ENCODE results near the gene ITM2B. TPM values are rescaled to one million over a fixed set of nuclear protein-coding genes. Genes with fewer than 3 reads are reported as not detected.

ITM2B gene
- total and polyA plus RNA-seq, 4 donors, result 469 to 753 (median 593) TPM

DNA sequence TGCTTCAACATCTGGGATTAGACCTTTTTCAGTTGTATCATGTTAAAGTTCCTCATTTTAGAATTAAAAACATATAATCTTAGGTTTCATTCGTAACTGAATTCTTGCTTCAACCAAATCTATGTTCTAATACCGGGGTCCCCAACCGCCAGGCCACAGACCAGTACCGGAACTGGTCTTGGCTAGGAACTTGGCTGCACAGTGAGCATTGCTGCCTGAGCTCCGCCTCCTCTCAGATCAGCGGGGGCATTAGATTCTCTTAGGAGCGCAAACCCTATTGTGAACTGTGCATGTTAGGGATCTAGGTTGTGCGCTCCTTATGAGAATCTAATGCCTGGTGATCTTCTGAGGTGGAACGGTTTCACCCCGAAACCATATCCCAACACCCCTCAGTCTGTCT lies 19.2 kb downstream of the ITM2B start:
- Histone ChIP-seq H3K9me3 (ENCODE audit: control insufficient read depth, insufficient read depth, low read length) (no peaks in the 10 kb centered on the region), H3K27ac (ENCODE audit: low read depth, low read length) (no peak overlapping the region), H3K36me3 (ENCODE audit: control insufficient read depth, insufficient read depth, low read length) (peaks cover 8% of the 10 kb centered on the region), H3K27me3 (ENCODE audit: control insufficient read depth, insufficient read depth, low read length) (no peaks in the 10 kb centered on the region), H3K4me3 (ENCODE audit: low read depth, low read length) (no peak overlapping the region), H3K4me1 (ENCODE audit: control insufficient read depth, insufficient read depth, low read length) (no peaks in the 10 kb centered on the region)
- 100% methylated on average over 4 of the region's 10 CpGs for WGBS (ENCODE audit: insufficient coverage)
- no peak for DNase-seq (ENCODE audit: low read depth in 4 of 6, low spot score in 6 of 6)

DNA sequence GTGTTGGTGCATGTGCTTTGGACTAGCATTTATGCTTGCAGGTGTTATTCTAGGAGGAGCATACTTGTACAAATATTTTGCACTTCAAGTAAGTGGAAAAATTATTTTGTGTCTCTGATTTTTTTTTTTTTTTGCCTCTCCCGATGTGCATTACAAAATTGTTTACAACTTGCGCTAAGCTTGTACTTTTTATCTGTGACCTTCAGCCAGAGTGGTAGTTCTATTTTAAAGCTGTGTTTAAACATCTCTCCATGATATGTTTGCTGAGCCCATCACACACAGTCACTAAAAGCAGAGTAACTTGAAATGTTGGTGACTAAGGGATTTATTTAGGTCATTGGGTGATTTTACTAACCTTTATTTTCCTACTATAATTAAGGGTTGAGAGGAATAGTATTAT lies 20.8 kb downstream of the ITM2B start:
- H3K27ac ChIP-seq (ENCODE audit: low read depth, low read length), result no peak overlapping the region
- H3K36me3 ChIP-seq (ENCODE audit: control insufficient read depth, insufficient read depth, low read length), result peaks cover 8% of the 10 kb centered on the region
- DNase-seq (ENCODE audit: low read depth in 4 of 6, low spot score in 6 of 6), result no peak
- H3K4me3 ChIP-seq (ENCODE audit: low read depth, low read length), result no peak overlapping the region
- no peaks in the 10 kb centered on the region for H3K27me3 ChIP-seq (ENCODE audit: control insufficient read depth, insufficient read depth, low read length)
- no peaks in the 10 kb centered on the region for H3K9me3 ChIP-seq (ENCODE audit: control insufficient read depth, insufficient read depth, low read length)
- no peaks in the 10 kb centered on the region for H3K4me1 ChIP-seq (ENCODE audit: control insufficient read depth, insufficient read depth, low read length)
- no CpG with 5 or more reads among the region's 2 CpGs for WGBS (ENCODE audit: insufficient coverage)

DNA sequence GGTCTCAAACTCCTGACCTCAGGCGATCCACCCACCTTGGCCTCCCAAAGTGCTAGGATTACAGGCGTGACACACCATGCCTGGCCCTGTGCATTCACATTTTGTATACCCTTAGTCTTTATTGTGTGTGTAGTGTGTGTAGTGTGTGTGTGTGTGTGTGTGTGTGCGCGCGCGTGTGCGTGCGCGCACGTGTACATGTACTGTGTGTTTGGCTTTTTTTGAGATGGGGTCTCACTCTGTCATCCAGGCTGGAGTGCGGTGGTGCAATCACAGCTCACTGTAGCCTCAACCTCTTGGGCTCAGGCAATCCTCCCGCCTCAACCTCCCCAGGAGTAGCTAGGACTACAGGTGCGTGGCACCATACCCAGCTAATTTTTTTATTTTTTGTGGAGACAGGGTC lies 22.1 kb downstream of the ITM2B start:
- Histone ChIP-seq H3K27ac (ENCODE audit: low read depth, low read length) (no peak overlapping the region), H3K27me3 (ENCODE audit: control insufficient read depth, insufficient read depth, low read length) (no peaks in the 10 kb centered on the region), H3K36me3 (ENCODE audit: control insufficient read depth, insufficient read depth, low read length) (peaks cover 8% of the 10 kb centered on the region), H3K4me3 (ENCODE audit: low read depth, low read length) (no peak overlapping the region), H3K9me3 (ENCODE audit: control insufficient read depth, insufficient read depth, low read length) (no peaks in the 10 kb centered on the region), H3K4me1 (ENCODE audit: control insufficient read depth, insufficient read depth, low read length) (no peaks in the 10 kb centered on the region)
- WGBS (ENCODE audit: insufficient coverage), result 100% methylated on average over 1 of the region's 13 CpGs
- DNase-seq (ENCODE audit: low read depth in 4 of 6, low spot score in 6 of 6), result no peak

DNA sequence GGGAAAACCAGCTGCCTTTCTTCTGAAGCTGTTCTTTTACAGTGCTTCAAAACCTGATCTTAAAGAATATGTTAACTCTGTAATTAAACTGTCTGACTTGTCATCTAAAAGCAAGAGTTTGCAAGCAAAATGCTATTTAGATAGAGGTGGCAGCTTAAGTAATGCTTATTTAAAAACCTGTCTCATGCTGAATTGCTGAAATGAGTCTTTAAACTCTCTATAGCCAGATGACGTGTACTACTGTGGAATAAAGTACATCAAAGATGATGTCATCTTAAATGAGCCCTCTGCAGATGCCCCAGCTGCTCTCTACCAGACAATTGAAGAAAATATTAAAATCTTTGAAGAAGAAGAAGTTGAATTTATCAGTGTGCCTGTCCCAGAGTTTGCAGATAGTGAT lies 22.9 kb downstream of the ITM2B start:
- no peak for DNase-seq (ENCODE audit: low read depth in 4 of 6, low spot score in 6 of 6)
- no peaks in the 10 kb centered on the region for H3K27me3 ChIP-seq (ENCODE audit: control insufficient read depth, insufficient read depth, low read length)
- H3K27ac ChIP-seq (ENCODE audit: low read depth, low read length), result no peak overlapping the region
- no peaks in the 10 kb centered on the region for H3K9me3 ChIP-seq (ENCODE audit: control insufficient read depth, insufficient read depth, low read length)
- peaks cover 8% of the 10 kb centered on the region for H3K36me3 ChIP-seq (ENCODE audit: control insufficient read depth, insufficient read depth, low read length)
- no peak overlapping the region for H3K4me3 ChIP-seq (ENCODE audit: low read depth, low read length)
- no peaks in the 10 kb centered on the region for H3K4me1 ChIP-seq (ENCODE audit: control insufficient read depth, insufficient read depth, low read length)
- no CpG with 5 or more reads among the region's 1 CpG for WGBS (ENCODE audit: insufficient coverage)

DNA sequence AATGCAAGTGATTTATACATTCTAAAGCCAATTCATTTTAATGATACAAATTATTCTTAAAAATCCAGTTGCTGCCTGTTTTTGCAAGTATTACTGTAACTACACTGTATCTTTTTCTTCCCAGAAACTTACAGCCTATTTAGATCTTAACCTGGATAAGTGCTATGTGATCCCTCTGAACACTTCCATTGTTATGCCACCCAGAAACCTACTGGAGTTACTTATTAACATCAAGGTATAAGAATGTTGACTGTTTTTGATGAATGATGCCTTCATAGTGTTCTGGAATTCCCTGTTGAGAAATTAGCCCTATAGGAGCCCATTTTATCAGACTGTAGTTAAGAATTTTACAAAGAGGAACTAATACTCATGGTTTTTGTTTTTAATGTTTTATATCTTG lies 25.0 kb downstream of the ITM2B start:
- H3K27me3 ChIP-seq (ENCODE audit: control insufficient read depth, insufficient read depth, low read length), result no peaks in the 10 kb centered on the region
- no peaks in the 10 kb centered on the region for H3K9me3 ChIP-seq (ENCODE audit: control insufficient read depth, insufficient read depth, low read length)
- H3K36me3 ChIP-seq (ENCODE audit: control insufficient read depth, insufficient read depth, low read length), result peaks cover 8% of the 10 kb centered on the region
- DNase-seq (ENCODE audit: low read depth in 4 of 6, low spot score in 6 of 6), result no peak
- no peak overlapping the region for H3K4me3 ChIP-seq (ENCODE audit: low read depth, low read length)
- H3K4me1 ChIP-seq (ENCODE audit: control insufficient read depth, insufficient read depth, low read length), result no peaks in the 10 kb centered on the region
- no peak overlapping the region for H3K27ac ChIP-seq (ENCODE audit: low read depth, low read length)

DNA sequence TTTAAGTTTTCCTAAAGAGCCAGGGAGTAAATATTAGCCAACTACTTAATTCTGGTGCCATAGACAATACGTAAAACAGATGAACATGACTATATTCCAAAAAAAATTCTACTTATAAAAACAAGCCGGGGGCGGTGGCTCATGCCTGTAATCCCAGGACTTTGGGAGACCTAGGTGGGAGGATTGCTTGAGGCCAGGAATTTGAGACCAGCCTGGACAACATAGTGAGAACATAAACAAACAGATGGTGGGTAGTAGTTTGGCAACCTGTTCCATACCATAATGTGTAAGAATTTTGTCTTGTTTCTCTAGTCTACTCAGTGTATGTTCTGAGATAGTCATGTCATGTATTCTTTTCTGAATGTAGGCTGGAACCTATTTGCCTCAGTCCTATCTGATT lies 25.4 kb downstream of the ITM2B start:
- no peak for DNase-seq (ENCODE audit: low read depth in 4 of 6, low spot score in 6 of 6)
- WGBS (ENCODE audit: insufficient coverage), result no CpG with 5 or more reads among the region's 3 CpGs
- H3K27ac ChIP-seq (ENCODE audit: low read depth, low read length), result no peak overlapping the region
- H3K4me1 ChIP-seq (ENCODE audit: control insufficient read depth, insufficient read depth, low read length), result no peaks in the 10 kb centered on the region
- no peaks in the 10 kb centered on the region for H3K27me3 ChIP-seq (ENCODE audit: control insufficient read depth, insufficient read depth, low read length)
- peaks cover 8% of the 10 kb centered on the region for H3K36me3 ChIP-seq (ENCODE audit: control insufficient read depth, insufficient read depth, low read length)
- no peak overlapping the region for H3K4me3 ChIP-seq (ENCODE audit: low read depth, low read length)
- H3K9me3 ChIP-seq (ENCODE audit: control insufficient read depth, insufficient read depth, low read length), result no peaks in the 10 kb centered on the region

DNA sequence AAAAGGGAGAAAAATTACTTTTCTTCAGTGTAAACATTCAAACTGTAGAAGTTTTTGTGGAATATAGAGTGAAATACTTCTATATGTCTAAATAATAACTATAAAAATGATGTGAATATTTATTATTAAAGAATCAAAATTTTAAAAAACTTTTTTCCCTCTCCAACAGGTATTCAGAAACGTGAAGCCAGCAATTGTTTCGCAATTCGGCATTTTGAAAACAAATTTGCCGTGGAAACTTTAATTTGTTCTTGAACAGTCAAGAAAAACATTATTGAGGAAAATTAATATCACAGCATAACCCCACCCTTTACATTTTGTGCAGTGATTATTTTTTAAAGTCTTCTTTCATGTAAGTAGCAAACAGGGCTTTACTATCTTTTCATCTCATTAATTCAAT lies 28.0 kb downstream of the ITM2B start:
- no peaks in the 10 kb centered on the region for H3K9me3 ChIP-seq (ENCODE audit: control insufficient read depth, insufficient read depth, low read length)
- H3K27ac ChIP-seq (ENCODE audit: low read depth, low read length), result no peak overlapping the region
- no peak overlapping the region for H3K4me3 ChIP-seq (ENCODE audit: low read depth, low read length)
- no peaks in the 10 kb centered on the region for H3K4me1 ChIP-seq (ENCODE audit: control insufficient read depth, insufficient read depth, low read length)
- no peak for DNase-seq (ENCODE audit: low read depth in 4 of 6, low spot score in 6 of 6)
- H3K27me3 ChIP-seq (ENCODE audit: control insufficient read depth, insufficient read depth, low read length), result no peaks in the 10 kb centered on the region
- H3K36me3 ChIP-seq (ENCODE audit: control insufficient read depth, insufficient read depth, low read length), result peaks cover 4% of the 10 kb centered on the region
- no CpG with 5 or more reads among the region's 4 CpGs for WGBS (ENCODE audit: insufficient coverage)

DNA sequence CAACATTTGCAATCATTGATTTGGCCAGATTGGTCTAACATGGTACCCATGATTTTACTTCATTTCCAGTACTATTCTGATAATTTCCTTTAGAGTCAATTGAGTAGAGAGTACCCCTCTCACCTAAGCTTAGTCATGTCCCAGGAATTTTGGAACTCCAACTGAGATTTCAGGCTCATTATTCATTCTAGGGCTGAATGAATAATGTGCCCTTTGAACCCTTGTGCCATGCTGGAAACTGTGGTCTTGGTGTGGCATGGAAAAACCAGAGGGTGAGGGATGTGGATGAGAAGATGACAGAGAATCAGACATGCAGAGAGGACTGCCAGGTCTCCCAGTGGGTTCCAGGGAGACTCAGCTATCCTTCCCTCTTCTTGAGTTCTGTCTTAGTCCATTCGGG lies 30.2 kb downstream of the ITM2B start:
- peaks cover 4% of the 10 kb centered on the region for H3K36me3 ChIP-seq (ENCODE audit: control insufficient read depth, insufficient read depth, low read length)

DNA sequence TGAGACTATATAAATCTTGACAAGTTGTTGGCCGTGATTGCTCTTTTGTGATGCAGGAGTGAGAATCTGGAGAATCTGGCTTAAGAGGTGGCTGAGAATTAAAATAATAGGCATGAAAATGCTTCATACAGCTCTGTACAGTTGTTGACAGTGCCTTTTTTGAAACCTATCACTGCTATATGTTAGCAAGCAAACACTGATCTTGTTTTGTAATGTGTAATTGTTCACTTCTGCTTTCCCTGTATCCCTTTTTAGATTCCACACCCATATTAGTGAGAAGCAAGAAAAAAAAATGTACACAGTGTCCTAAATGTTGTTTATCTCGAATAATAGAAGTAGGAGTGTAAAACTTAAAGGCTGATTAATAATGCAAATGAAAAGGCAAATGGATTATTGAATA lies 31.1 kb downstream of the ITM2B start:
- H3K27me3 ChIP-seq (ENCODE audit: control insufficient read depth, insufficient read depth, low read length), result no peaks in the 10 kb centered on the region
- DNase-seq (ENCODE audit: low read depth in 4 of 6, low spot score in 6 of 6), result no peak

More for the DNA sequence above, 30.2 kb downstream of the ITM2B start:
- Histone ChIP-seq H3K4me3 (ENCODE audit: low read depth, low read length) (no peak overlapping the region), H3K27ac (ENCODE audit: low read depth, low read length) (no peak overlapping the region), H3K27me3 (ENCODE audit: control insufficient read depth, insufficient read depth, low read length) (no peaks in the 10 kb centered on the region), H3K4me1 (ENCODE audit: control insufficient read depth, insufficient read depth, low read length) (no peaks in the 10 kb centered on the region), H3K9me3 (ENCODE audit: control insufficient read depth, insufficient read depth, low read length) (no peaks in the 10 kb centered on the region)
- WGBS (ENCODE audit: insufficient coverage), result 100% methylated on average over 1 of the region's 1 CpG
- no peak for DNase-seq (ENCODE audit: low read depth in 4 of 6, low spot score in 6 of 6)

DNA sequence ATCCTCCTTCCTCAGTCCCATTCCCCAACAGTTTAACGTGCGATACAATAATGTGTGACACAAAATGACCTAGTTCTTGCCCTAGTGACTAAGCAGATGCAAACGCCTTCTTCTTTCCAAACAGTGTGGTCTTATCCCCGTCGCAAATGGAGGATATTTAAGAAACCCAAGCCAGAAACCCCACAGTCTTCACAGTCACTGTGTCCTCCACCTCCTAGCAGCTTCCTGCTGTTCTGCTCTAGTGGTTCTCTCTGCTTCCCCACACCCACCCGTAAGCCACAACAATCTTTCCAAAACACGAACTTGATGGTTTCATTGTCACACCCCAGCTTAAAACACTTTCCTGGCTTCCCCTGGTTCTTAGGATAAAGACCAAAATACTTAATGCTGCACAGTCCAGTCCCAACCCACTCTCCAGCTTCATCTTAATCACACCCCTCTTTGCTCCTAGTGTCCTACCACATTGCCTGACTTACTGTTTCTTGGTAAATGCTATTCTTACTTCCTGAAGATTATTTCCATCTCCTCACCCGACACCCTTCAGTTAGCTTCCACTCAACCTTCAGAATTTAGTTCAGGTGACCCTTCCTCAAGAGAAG lies 32.3 kb downstream of the ITM2B start:
- Histone ChIP-seq H3K36me3 (ENCODE audit: control insufficient read depth, insufficient read depth, low read length) (peaks cover 4% of the 10 kb centered on the region), H3K27me3 (ENCODE audit: control insufficient read depth, insufficient read depth, low read length) (no peaks in the 10 kb centered on the region), H3K9me3 (ENCODE audit: control insufficient read depth, insufficient read depth, low read length) (no peaks in the 10 kb centered on the region), H3K4me1 (ENCODE audit: control insufficient read depth, insufficient read depth, low read length) (no peaks in the 10 kb centered on the region), H3K4me3 (ENCODE audit: low read depth, low read length) (no peak overlapping the region), H3K27ac (ENCODE audit: low read depth, low read length) (no peak overlapping the region)
- 89% methylated on average over 8 of the region's 8 CpGs for WGBS (ENCODE audit: insufficient coverage)
- DNase-seq (ENCODE audit: low read depth in 4 of 6, low spot score in 6 of 6), result no peak

More for the DNA sequence above, 31.1 kb downstream of the ITM2B start:
- Histone ChIP-seq H3K4me1 (ENCODE audit: control insufficient read depth, insufficient read depth, low read length) (no peaks in the 10 kb centered on the region), H3K4me3 (ENCODE audit: low read depth, low read length) (no peak overlapping the region), H3K27ac (ENCODE audit: low read depth, low read length) (no peak overlapping the region), H3K9me3 (ENCODE audit: control insufficient read depth, insufficient read depth, low read length) (no peaks in the 10 kb centered on the region), H3K36me3 (ENCODE audit: control insufficient read depth, insufficient read depth, low read length) (peaks cover 4% of the 10 kb centered on the region)
- 100% methylated on average over 1 of the region's 2 CpGs for WGBS (ENCODE audit: insufficient coverage)
